ENCODE results near the gene VSTM2B.

Gene VSTM2B

GRCh38 chr19:29488316-29488715, 37.5 kb upstream of the VSTM2B start:
- H3K4me3 ChIP-seq (ENCODE audit: low read depth, low read length) = no peak overlapping the region
- DNase-seq (ENCODE audit: low read depth) = no peak
- no peak for TF ChIP-seq CTCF (IDR thresholded peaks at IDR 0.05; ENCODE audit: insufficient read depth, low read depth, low read length, missing control alignments)

GRCh38 chr19:29489172-29489951, 36.4 kb upstream of the VSTM2B start:
- DNase-seq (ENCODE audit: low read depth) = no peak
- TF ChIP-seq CTCF (IDR thresholded peaks at IDR 0.05; ENCODE audit: insufficient read depth, low read depth, low read length, missing control alignments) = no peak
- H3K4me3 ChIP-seq (ENCODE audit: low read depth, low read length) = no peak overlapping the region

GRCh38 chr19:29491491-29491890, 34.3 kb upstream of the VSTM2B start:
- no peak overlapping the region for H3K4me3 ChIP-seq (ENCODE audit: low read depth, low read length)
- no peak for DNase-seq (ENCODE audit: low read depth)
- TF ChIP-seq CTCF (IDR thresholded peaks at IDR 0.05; ENCODE audit: insufficient read depth, low read depth, low read length, missing control alignments) = no peak

GRCh38 chr19:29491995-29492577, 33.7 kb upstream of the VSTM2B start:
- H3K4me3 ChIP-seq (ENCODE audit: low read depth, low read length) = no peak overlapping the region
- no peak for DNase-seq (ENCODE audit: low read depth)
- TF ChIP-seq CTCF (IDR thresholded peaks at IDR 0.05; ENCODE audit: insufficient read depth, low read depth, low read length, missing control alignments) = no peak

GRCh38 chr19:29492769-29493168, 33.0 kb upstream of the VSTM2B start:
- no peak overlapping the region for H3K4me3 ChIP-seq (ENCODE audit: low read depth, low read length)
- no peak for TF ChIP-seq CTCF (IDR thresholded peaks at IDR 0.05; ENCODE audit: insufficient read depth, low read depth, low read length, missing control alignments)
- no peak for DNase-seq (ENCODE audit: low read depth)

GRCh38 chr19:29495091-29495490, 30.7 kb upstream of the VSTM2B start:
- no peak overlapping the region for H3K4me3 ChIP-seq (ENCODE audit: low read depth, low read length)
- no peak for TF ChIP-seq CTCF (IDR thresholded peaks at IDR 0.05; ENCODE audit: insufficient read depth, low read depth, low read length, missing control alignments)
- no peak for DNase-seq (ENCODE audit: low read depth)
